ENCODE measurements around the gene NFATC1. TPM values are rescaled to one million over a fixed set of nuclear protein-coding genes. Genes with fewer than 3 reads are reported as not detected.

NFATC1 gene
- total RNA-seq, 2 donors from 2014 or later = 1.6 to 4.3 TPM

GRCh38 chr18:79427368-79428225 lies 31.9 kb downstream of the NFATC1 start:
- no peak for TF ChIP-seq CTCF (IDR thresholded peaks at IDR 0.05)
- intact Hi-C loops (cut with DNase I) = no loop called here
- Histone ChIP-seq H3K9ac (ENCODE audit: low read depth in 2 of 2, low read length in 2 of 2) (no peak overlapping the region), H3K4me3 (no peak overlapping the region), H3K27ac (no peak overlapping the region), H3K36me3 (no peaks in the 10 kb centered on the region), H3K27me3 (no peaks in the 10 kb centered on the region), H3K4me1 (no peaks in the 10 kb centered on the region), H3K9me3 (no peaks in the 10 kb centered on the region)
- DNase-seq = no peak

- no peak for TF ChIP-seq CTCF (IDR thresholded peaks at IDR 0.05)
- Histone ChIP-seq H3K36me3 (no peaks in the 10 kb centered on the region), H3K4me1 (no peaks in the 10 kb centered on the region), H3K27ac (no peak overlapping the region), H3K9ac (ENCODE audit: low read depth in 2 of 2, low read length in 2 of 2) (no peak overlapping the region), H3K4me3 (no peak overlapping the region), H3K27me3 (no peaks in the 10 kb centered on the region), H3K9me3 (no peaks in the 10 kb centered on the region)
- intact Hi-C loops (cut with DNase I) = no loop called here
- no peak for DNase-seq
These were observed 32.6 kb downstream of the NFATC1 start for GRCh38 chr18:79428287-79428686.

GRCh38 chr18:79429381-79429780 lies 33.7 kb downstream of the NFATC1 start:
- Histone ChIP-seq H3K27me3 (no peaks in the 10 kb centered on the region), H3K9ac (ENCODE audit: low read depth in 2 of 2, low read length in 2 of 2) (no peak overlapping the region), H3K4me3 (no peak overlapping the region), H3K36me3 (no peaks in the 10 kb centered on the region), H3K27ac (no peak overlapping the region), H3K9me3 (no peaks in the 10 kb centered on the region), H3K4me1 (no peaks in the 10 kb centered on the region)
- TF ChIP-seq CTCF (IDR thresholded peaks at IDR 0.05) = no peak
- intact Hi-C loops (cut with DNase I) = no loop called here
- no peak for DNase-seq

DNA sequence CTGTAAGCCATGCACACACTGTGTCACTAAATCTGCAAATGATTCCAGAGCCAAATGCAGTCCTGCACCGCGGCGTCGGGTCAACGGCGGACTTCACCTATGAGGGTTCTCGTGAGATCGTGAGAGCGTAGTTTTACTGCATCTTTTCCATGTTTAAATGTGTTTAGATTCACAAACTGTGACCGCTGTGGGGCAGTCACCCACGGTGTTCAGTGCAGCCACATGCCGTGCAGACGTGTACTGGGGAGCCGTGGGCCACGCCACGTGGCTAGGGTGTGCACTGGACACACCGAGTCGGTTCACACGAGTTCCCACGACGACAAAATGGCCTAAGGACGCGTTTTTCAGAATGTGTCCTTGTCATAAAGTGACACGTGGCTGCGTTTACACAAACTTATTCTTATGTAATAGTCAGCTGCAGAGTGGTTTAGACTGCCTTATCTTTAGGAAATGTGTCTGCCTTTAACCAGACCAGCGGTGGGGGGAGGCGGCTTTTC lies 34.1 kb downstream of the NFATC1 start:
- intact Hi-C loops (cut with DNase I) = no loop called here
- TF ChIP-seq CTCF (IDR thresholded peaks at IDR 0.05) = no peak
- DNase-seq = no peak
- Histone ChIP-seq H3K4me1 (no peaks in the 10 kb centered on the region), H3K36me3 (no peaks in the 10 kb centered on the region), H3K27ac (no peak overlapping the region), H3K9ac (ENCODE audit: low read depth in 2 of 2, low read length in 2 of 2) (no peak overlapping the region), H3K27me3 (no peaks in the 10 kb centered on the region), H3K4me3 (no peak overlapping the region), H3K9me3 (no peaks in the 10 kb centered on the region)

- Histone ChIP-seq H3K9me3 (no peaks in the 10 kb centered on the region), H3K4me3 (no peak overlapping the region), H3K4me1 (no peaks in the 10 kb centered on the region), H3K27me3 (no peaks in the 10 kb centered on the region), H3K27ac (no peak overlapping the region), H3K36me3 (no peaks in the 10 kb centered on the region), H3K9ac (ENCODE audit: low read depth in 2 of 2, low read length in 2 of 2) (no peak overlapping the region)
- no peak for TF ChIP-seq CTCF (IDR thresholded peaks at IDR 0.05)
- no peak for DNase-seq
- intact Hi-C loops (cut with DNase I) = no loop called here
These were observed 36.8 kb downstream of the NFATC1 start for GRCh38 chr18:79432376-79433120.
